ENCODE measurements around the gene OR8G1. TPM values are rescaled to one million over a fixed set of nuclear protein-coding genes. Genes with fewer than 3 reads are reported as not detected.

The OR8G1 gene
- total and polyA plus RNA-seq, 2 of the 8 experiments (the other 6 are each of a cell fraction or from before 2014, with no cell fraction given) = not detected

DNA sequence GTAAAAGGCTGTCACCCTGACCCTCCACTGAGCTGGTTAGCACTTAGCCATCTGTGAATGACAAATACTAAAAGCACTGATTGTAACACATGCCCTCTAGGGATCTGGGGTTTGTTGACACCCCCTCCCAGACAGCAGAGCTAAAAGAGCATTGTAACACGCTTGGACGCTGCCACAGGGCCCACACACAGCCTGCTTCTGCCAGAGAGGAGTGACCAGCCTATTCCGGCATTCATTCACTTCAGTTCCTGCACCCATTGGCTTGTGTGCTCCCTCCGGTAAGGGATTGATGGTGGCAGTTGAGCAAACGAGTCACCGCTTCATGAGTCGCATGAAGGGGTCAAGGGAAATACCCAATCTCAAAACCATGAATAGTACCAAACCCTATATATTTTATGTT lies 42.0 kb upstream of the OR8G1 start:
- H3K14ac ChIP-seq (ENCODE audit: insufficient read length) = no peak overlapping the region
- no peaks in the 10 kb centered on the region for H3K79me1 ChIP-seq (ENCODE audit: low read depth, low read length)
- no peak overlapping the region for H2BK5ac ChIP-seq (ENCODE audit: low read depth, low read length)
- no peaks in the 10 kb centered on the region for H3K23me2 ChIP-seq (ENCODE audit: low read depth, low read length)
- H4K20me1 ChIP-seq (replicated peaks in 1 of 2; ENCODE audit: control insufficient read depth in 1 of 2, insufficient read depth in 2 of 2, low read length in 2 of 2) = no peaks in the 10 kb centered on the region
- no peak overlapping the region for H4K91ac ChIP-seq (replicated peaks; ENCODE audit: insufficient read length, low read length)
- ChIA-PET POLR2A (ENCODE audit: partially characterized antibody) (no interaction called here), CTCF (ENCODE audit: partially characterized antibody) (interaction anchor here (0.6 to 2.0 kb wide), 3 partner anchors 114 to 1608 kb away, joined by 3 to 6 read pairs (median 4); no protein-coding TSS in a partner anchor)
- H3K4me3 ChIP-seq (ENCODE audit: extremely low read depth in 1 of 4, insufficient read depth in 2 of 4, low read depth in 3 of 4, low read length in 4 of 4) = no peak overlapping the region
- H2BK15ac ChIP-seq (ENCODE audit: low read length) = no peak overlapping the region
- H2AK5ac ChIP-seq (ENCODE audit: low read depth, low read length) = no peak overlapping the region
- TF ChIP-seq POU5F1 (IDR thresholded peaks at IDR 0.05; ENCODE audit: low read depth, low read length) = no peak
- no peak for TF ChIP-seq USF2 (IDR thresholded peaks at IDR 0.05; ENCODE audit: low read length)
- TF ChIP-seq ZNF274 (IDR thresholded peaks at IDR 0.05; ENCODE audit: borderline replicate concordance, extremely low read depth, low read length) = no peak
- TF ChIP-seq TEAD4 (IDR thresholded peaks at IDR 0.05; ENCODE audit: low read depth, low read length) = no peak
- TF ChIP-seq TAF1 (IDR thresholded peaks at IDR 0.05; ENCODE audit: low read depth, low read length) = no peak
- no peak for TF ChIP-seq POLR2A (IDR thresholded peaks at IDR 0.05; ENCODE audit: control extremely low read depth in 1 of 2, low read depth in 2 of 2, low read length in 2 of 2)
- no peak for TF ChIP-seq JUND (IDR thresholded peaks at IDR 0.05; ENCODE audit: low read length)
- no peaks in the 10 kb centered on the region for H3K36me3 ChIP-seq (ENCODE audit: control insufficient read depth in 2 of 4, insufficient read depth in 4 of 4, low read length in 3 of 4)
- no peak overlapping the region for H3K56ac ChIP-seq (replicated peaks; ENCODE audit: insufficient read length, low read depth, low read length)
- no peak overlapping the region for H2BK12ac ChIP-seq (ENCODE audit: low read depth, low read length)
- no peaks in the 10 kb centered on the region for H3K9me3 ChIP-seq (ENCODE audit: insufficient read depth in 2 of 2, low read depth in 1 of 2, low read length in 1 of 2)
- no peak overlapping the region for H3K4ac ChIP-seq (replicated peaks; ENCODE audit: insufficient read length, low read depth, low read length)
- no peaks in the 10 kb centered on the region for H3K79me2 ChIP-seq (ENCODE audit: control insufficient read depth in 1 of 2, insufficient read depth in 2 of 2, low read length in 2 of 2)
- H3K27me3 ChIP-seq (replicated peaks in 1 of 4; ENCODE audit: control insufficient read depth in 3 of 4, extremely low read depth in 1 of 4, insufficient read depth in 3 of 4, low read length in 3 of 4) = no peaks in the 10 kb centered on the region
- no peak overlapping the region for H4K5ac ChIP-seq (ENCODE audit: insufficient read length, low read depth, low read length)
- H2BK20ac ChIP-seq (ENCODE audit: low read length) = no peak overlapping the region
- no peak overlapping the region for H2BK120ac ChIP-seq (replicated peaks; ENCODE audit: low read depth, low read length)
- H3K18ac ChIP-seq (ENCODE audit: extremely low read depth, low read length) = no peak overlapping the region
- H3K4me1 ChIP-seq (replicated peaks in 1 of 4; ENCODE audit: control insufficient read depth in 3 of 4, insufficient read depth in 4 of 4, low read length in 3 of 4) = peaks cover 0 to under 1% (median 0%) of the 10 kb centered on the region in 4 experiments; a peak in 1 of 7 replicates
- H3K9ac ChIP-seq (replicated peaks in 1 of 4; ENCODE audit: extremely low read depth in 1 of 4, low read depth in 3 of 4, low read length in 3 of 4) = no peak overlapping the region
- H3K23ac ChIP-seq (ENCODE audit: insufficient read length) = no peak overlapping the region
- FAIRE-seq (no peak), DNase-seq (ENCODE audit: low read depth in 1 of 2, low spot score in 2 of 2) (no peak)
- 96% methylated on average over 7 of the region's 7 CpGs; no CpG with 5 or more reads in 1 of the 2 experiments for WGBS, 2 experiments (ENCODE audit: extremely low coverage in 1 of 2, insufficient coverage in 1 of 2, insufficient read length in 1 of 2, insufficient replicate concordance in 2 of 2, low coverage in 1 of 2, low lambda C conversion rate in 2 of 2, missing lambda C conversion rate in 1 of 2)
- H2AFZ ChIP-seq (ENCODE audit: low read length) = no peak overlapping the region
- no peak overlapping the region for H3K4me2 ChIP-seq (ENCODE audit: insufficient read depth in 1 of 2, low read depth in 2 of 2, low read length in 2 of 2)
- H4K8ac ChIP-seq (ENCODE audit: extremely low read depth, insufficient read depth, low read length) = no peak overlapping the region
- no peak overlapping the region for H3K27ac ChIP-seq (ENCODE audit: low read depth, low read length)

All from H1 (cell line).